GM12878 (cell line): Measurements from ENCODE around the gene AKAP7. TPM values are rescaled to one million over a fixed set of nuclear protein-coding genes. Genes with fewer than 3 reads are reported as not detected.

Experiments used
- ATAC-seq: fragments of 200-7000 bp; cut with Tn5 transposase; 3 replicates; pipeline ENCODE4 v1.9.1; 2020; ENCODE audit warnings: mild to moderate bottlenecking, moderate library complexity
- BruUV-seq: library from RNA; stranded (reverse); fragments of 400-500 nt; replicated peaks from 2 replicates; lab custom pipeline; 2021; lab: Mats Ljungman, UMichigan
- CTCF ChIA-PET: fragments of 300-600 bp; sonication (Branson Sonifier 250); formaldehyde crosslinking; extraction: SDS; loops from one replicate; lab custom pipeline; 2021; ENCODE audit warnings: inconsistent platforms; lab: Yijun Ruan, JAX
- POLR2A ChIA-PET: fragments of 350-600 bp; formaldehyde crosslinking; extraction: SDS; loops from one replicate; lab custom pipeline; 2021; ENCODE audit warnings: inconsistent platforms; lab: Charles Lee
- RAD21 ChIA-PET: fragments of 300-600 bp; sonication (Branson Sonifier 250); formaldehyde crosslinking; loops from one replicate; lab custom pipeline; 2023; ENCODE audit warnings: antibody characterized with exemption; ENCODE audit not compliant: unreplicated experiment; lab: Charles Lee
- SMC1A ChIA-PET: fragments of 300-600 bp; sonication (Branson Sonifier 250); formaldehyde crosslinking; loops from one replicate; lab custom pipeline; 2023; ENCODE audit not compliant: unreplicated experiment, uncharacterized antibody; lab: Charles Lee
- DNase-seq: peaks from one replicate; pipeline ENCODE4 v3.0.0-alpha.2; 2011; ENCODE audit warnings: low read depth, low spot score
- FAIRE-seq: peaks from 3 replicates; lab custom pipeline; 2011; peaks lifted over from hg19 to GRCh38; lab: Jason Lieb, UNC
- H2AFZ ChIP-seq: 2 replicates; pipeline ENCODE4 v1.6.0; 2011; ENCODE audit warnings: low read depth, low read length, control low read depth; ENCODE audit not compliant: control insufficient read depth
- H3K27ac ChIP-seq: 2 replicates; pipeline ENCODE4 v1.5.1; 2011; ENCODE audit warnings: control low read depth; ENCODE audit not compliant: control insufficient read depth, insufficient read depth
- H3K27me3 ChIP-seq, 2 experiments: replicated peaks in 1 of 2; 2 replicates each; pipeline versions ENCODE4 v1.6.0 to v1.6.1; 2011; ENCODE audit warnings: low read length in 1 of 2; ENCODE audit not compliant: control insufficient read depth in 2 of 2, insufficient read depth in 2 of 2
- H3K36me3 ChIP-seq, 2 experiments: 2 replicates each; pipeline ENCODE4 v1.5.1; 2011; ENCODE audit warnings: low read length in 1 of 2; ENCODE audit not compliant: control insufficient read depth in 2 of 2, insufficient read depth in 2 of 2
- H3K4me1 ChIP-seq: 2 replicates; pipeline ENCODE4 v1.6.1; 2011; ENCODE audit warnings: mild to moderate bottlenecking, low read length, moderate library complexity, mixed read lengths; ENCODE audit not compliant: control insufficient read depth, insufficient read depth
- H3K4me2 ChIP-seq: 2 replicates; pipeline ENCODE4 v1.6.0; 2011; ENCODE audit warnings: control low read depth; ENCODE audit not compliant: control insufficient read depth, insufficient read depth
- H3K4me3 ChIP-seq: fragments of 200-600 bp; sonication (generic); 2 replicates; pipeline ENCODE4 v1.5.1; 2016
- H3K79me2 ChIP-seq: 2 replicates; pipeline ENCODE4 v1.6.0; 2011; ENCODE audit warnings: low read length; ENCODE audit not compliant: control insufficient read depth, insufficient read depth
- H3K9ac ChIP-seq: 2 replicates; pipeline ENCODE4 v1.8.0; 2011; ENCODE audit warnings: low read length, control low read depth, mixed read lengths; ENCODE audit not compliant: control insufficient read depth, insufficient read depth
- H3K9me3 ChIP-seq: replicated peaks from 3 replicates; pipeline ENCODE4 v1.5.1; 2011; ENCODE audit warnings: mild to moderate bottlenecking, low read length; ENCODE audit not compliant: control insufficient read depth, insufficient read depth
- H4K20me1 ChIP-seq: 2 replicates; pipeline ENCODE4 v1.6.0; 2011; ENCODE audit not compliant: control insufficient read depth, insufficient read depth
- E2F8 ChIP-seq: fragments of 450-650 bp; IDR thresholded peaks from 2 replicates; pipeline ENCODE4 v1.6.1; 2018; ENCODE audit warnings: mild to moderate bottlenecking, low read depth, moderate library complexity; ENCODE audit not compliant: partially characterized antibody
- HDAC2 ChIP-seq: fragments of 200-600 bp; sonication (generic); IDR thresholded peaks from 2 replicates; pipeline ENCODE4 v1.6.1; 2017
- HSF1 ChIP-seq: fragments of 150-350 bp; IDR thresholded peaks from 2 replicates; pipeline ENCODE4 v1.6.1; 2014; ENCODE audit warnings: mild to moderate bottlenecking, low read depth, low read length
- MTA3 ChIP-seq: IDR thresholded peaks from 2 replicates; pipeline ENCODE4 v1.6.1; 2012; ENCODE audit warnings: low read length, inconsistent platforms, borderline replicate concordance
- NFXL1 ChIP-seq: fragments of 450-650 bp; IDR thresholded peaks from 2 replicates; pipeline ENCODE4 v1.6.1; 2017; ENCODE audit warnings: antibody characterized with exemption, mild to moderate bottlenecking, borderline replicate concordance
- NR2F1 ChIP-seq: fragments of 450-650 bp; conservative IDR thresholded peaks from 2 replicates; pipeline ENCODE4 v1.6.1; 2017; ENCODE audit warnings: mild to moderate bottlenecking
- PAX8 ChIP-seq: fragments of 450-650 bp; IDR thresholded peaks from 2 replicates; pipeline ENCODE4 v1.6.1; 2017; ENCODE audit warnings: mild to moderate bottlenecking, moderate library complexity
- TBL1XR1 ChIP-seq: IDR thresholded peaks from 2 replicates; pipeline ENCODE4 v1.6.1; 2012; ENCODE audit warnings: low read depth, low read length, improper control_type of control experiment
- TCF12 ChIP-seq: IDR thresholded peaks from 2 replicates; pipeline ENCODE4 v1.6.1; 2011; ENCODE audit warnings: low read depth, mild to moderate bottlenecking, low read length
- USF2 ChIP-seq: IDR thresholded peaks from 2 replicates; pipeline ENCODE4 v1.6.1; 2011; ENCODE audit warnings: low read depth, low read length, improper control_type of control experiment, borderline replicate concordance
- YY1 ChIP-seq: IDR thresholded peaks from 2 replicates; pipeline ENCODE4 v1.6.1; 2011; ENCODE audit warnings: low read depth, mild to moderate bottlenecking, low read length
- ZBTB11 ChIP-seq: fragments of 450-650 bp; formaldehyde crosslinking; IDR thresholded peaks from 2 replicates; pipeline ENCODE4 v1.5.0; 2022; ENCODE audit warnings: mild to moderate bottlenecking, missing genetic modification characterization
- ZNF274 ChIP-seq: IDR thresholded peaks from one replicate; pipeline ENCODE4 v1.8.0; 2011; ENCODE audit not compliant: insufficient read length, insufficient read depth
- WGBS: methylation state at CpG from one replicate; pipeline ENCODE4 v1.1.6; 2016; ENCODE audit warnings: low lambda C conversion rate; ENCODE audit not compliant: insufficient replicate concordance, insufficient coverage; ENCODE audit errors: missing lambda C conversion rate; 5-methylcytosine and 5-hydroxymethylcytosine counted together
- in situ Hi-C: fragments of 300-500 bp; cut with MboI; formaldehyde crosslinking; loops from 9 replicates; pipeline ENCODE4 v1.14.3; 2018; ENCODE audit warnings: mixed read lengths
- intact Hi-C: fragments of 100-400 bp; cut with micrococcal nuclease; formaldehyde crosslinking; loops from one replicate; pipeline ENCODE4 v1.14.2; 2022; ENCODE audit not compliant: unreplicated experiment
- polyA plus RNA-seq, 11 experiments: library from polyadenylated mRNA; depleted of rRNA in 4 of 11; unstranded in 6 of 11; stranded (reverse) in 5 of 11; fragments of >200 nt; fragmentation: Nextera tagmentation in 4 of 11; fragmentation: Illumina TruSeq in 1 of 11; extraction: Ambion mirVana in 4 of 11; extraction: Trizol in 1 of 11; gene quantifications; 1 replicate in 1 of 11; 2 replicates in 10 of 11; pipeline versions ENCODE4 v1.2.1 to v1.2.3, GENCODE V29; 2011 to 2016; ENCODE audit warnings: inconsistent platforms in 2 of 11, missing spikeins in 2 of 11, low read depth in 1 of 11
- total RNA-seq, 4 experiments: library from RNA; depleted of rRNA in 3 of 4; stranded (reverse); fragments of >200 nt in 3 of 4; fragmentation: Illumina TruSeq in 1 of 4; extraction: Trizol in 1 of 4; gene quantifications; 2 replicates each; pipeline versions ENCODE4 v1.2.1 to v1.2.3, GENCODE V29; 2013 to 2021

AKAP7 gene
- total and polyA plus RNA-seq, 10 of the 15 experiments (the other 5 are each of a cell fraction or from before 2014, with no cell fraction given) = 0.06 to 0.58 (median 0.28) TPM; not detected in 1

GRCh38 chr6:131290955-131291354 is 155.7 kb downstream of the AKAP7 start (continued):
- TF ChIP-seq ZBTB11 (no peak), ZNF274 (no peak), NR2F1 (no peak), HDAC2 (no peak), YY1 (no peak), MTA3 (no peak)

GRCh38 chr6:131292145-131292938 is 157.1 kb downstream of the AKAP7 start:
- Histone ChIP-seq H3K27me3 (no peaks in the 10 kb centered on the region; a peak in 1 of 4 replicates), H3K9me3 (no peaks in the 10 kb centered on the region), H3K4me2 (no peak overlapping the region), H2AFZ (no peak overlapping the region), H3K27ac (no peak overlapping the region), H3K36me3 (no peaks in the 10 kb centered on the region), H4K20me1 (no peaks in the 10 kb centered on the region), H3K79me2 (no peaks in the 10 kb centered on the region), H3K4me1 (no peaks in the 10 kb centered on the region), H3K9ac (no peak overlapping the region), H3K4me3 (no peak overlapping the region)
- DNase-seq (no peak), ATAC-seq (no peak), FAIRE-seq (no peak)
- ChIA-PET RAD21 (no interaction called here), CTCF (interaction anchor here (0.6 kb wide), 1 partner anchor 199 kb away, joined by 3 read pairs; no protein-coding TSS in a partner anchor), SMC1A (interaction anchor here (0.8 kb wide), 1 partner anchor 9 kb away, joined by 3 read pairs; no protein-coding TSS in a partner anchor), POLR2A (no interaction called here)
- in situ Hi-C loops = no loop called here
- BruUV-seq = no TSS peak
- WGBS = 2% methylated on average over 2 of the region's 2 CpGs
- intact Hi-C loops = no loop called here
- TF ChIP-seq NFXL1 (no peak), HSF1 (no peak), USF2 (no peak), TBL1XR1 (no peak), TCF12 (no peak), E2F8 (no peak), YY1 (no peak), PAX8 (no peak)
